ENCODE data around the gene CRIM1.

CRIM1 gene

GRCh38 chr2:36567711-36568408 lies 212.3 kb downstream of the CRIM1 start:
- DNase-seq (ENCODE audit: extremely low read depth in 1 of 2, low read depth in 1 of 2) = no peak

- no peak for DNase-seq (ENCODE audit: extremely low read depth in 1 of 2, low read depth in 1 of 2)
These were observed 213.1 kb downstream of the CRIM1 start for GRCh38 chr2:36568516-36569246.

- DNase-seq (ENCODE audit: extremely low read depth in 1 of 2, low read depth in 1 of 2) = no peak
These were observed 213.8 kb downstream of the CRIM1 start for GRCh38 chr2:36569267-36569856.

- no peak for DNase-seq (ENCODE audit: extremely low read depth in 1 of 2, low read depth in 1 of 2)
These were observed 214.8 kb downstream of the CRIM1 start for GRCh38 chr2:36570416-36570815.

- no peak for DNase-seq (ENCODE audit: extremely low read depth in 1 of 2, low read depth in 1 of 2)
These were observed 216.6 kb downstream of the CRIM1 start for GRCh38 chr2:36572054-36572718.

GRCh38 chr2:36572719-36573059 lies 217.1 kb downstream of the CRIM1 start:
- no peak for DNase-seq (ENCODE audit: extremely low read depth in 1 of 2, low read depth in 1 of 2)

- DNase-seq (ENCODE audit: extremely low read depth in 1 of 2, low read depth in 1 of 2) = no peak
These were observed 217.6 kb downstream of the CRIM1 start for GRCh38 chr2:36573165-36573564.

GRCh38 chr2:36574560-36574959 lies 219.0 kb downstream of the CRIM1 start:
- DNase-seq (ENCODE audit: extremely low read depth in 1 of 2, low read depth in 1 of 2) = no peak

- no peak for DNase-seq (ENCODE audit: extremely low read depth in 1 of 2, low read depth in 1 of 2)
These were observed 222.3 kb downstream of the CRIM1 start for GRCh38 chr2:36577884-36578283.

GRCh38 chr2:36578343-36579296 lies 223.0 kb downstream of the CRIM1 start:
- DNase-seq (ENCODE audit: extremely low read depth in 1 of 2, low read depth in 1 of 2) = no peak

GRCh38 chr2:36579297-36579664 lies 223.7 kb downstream of the CRIM1 start:
- DNase-seq (ENCODE audit: extremely low read depth in 1 of 2, low read depth in 1 of 2) = no peak

GRCh38 chr2:36582538-36582937 lies 227.0 kb downstream of the CRIM1 start:
- no peak for DNase-seq (ENCODE audit: extremely low read depth in 1 of 2, low read depth in 1 of 2)

GRCh38 chr2:36582951-36583350 lies 227.4 kb downstream of the CRIM1 start:
- no peak for DNase-seq (ENCODE audit: extremely low read depth in 1 of 2, low read depth in 1 of 2)

GRCh38 chr2:36584148-36584794 lies 228.7 kb downstream of the CRIM1 start:
- DNase-seq (ENCODE audit: extremely low read depth in 1 of 2, low read depth in 1 of 2) = no peak

GRCh38 chr2:36586672-36587071 lies 231.1 kb downstream of the CRIM1 start:
- no peak for DNase-seq (ENCODE audit: extremely low read depth in 1 of 2, low read depth in 1 of 2)

GRCh38 chr2:36587101-36587500 lies 231.5 kb downstream of the CRIM1 start:
- no peak for DNase-seq (ENCODE audit: extremely low read depth in 1 of 2, low read depth in 1 of 2)

GRCh38 chr2:36587556-36587955 lies 232.0 kb downstream of the CRIM1 start:
- no peak for DNase-seq (ENCODE audit: extremely low read depth in 1 of 2, low read depth in 1 of 2)

GRCh38 chr2:36589230-36589630 lies 233.7 kb downstream of the CRIM1 start:
- DNase-seq (ENCODE audit: extremely low read depth in 1 of 2, low read depth in 1 of 2) = no peak

GRCh38 chr2:36594849-36595248 lies 239.3 kb downstream of the CRIM1 start:
- no peak for DNase-seq (ENCODE audit: extremely low read depth in 1 of 2, low read depth in 1 of 2)

GRCh38 chr2:36596397-36596796 lies 240.8 kb downstream of the CRIM1 start:
- no peak for DNase-seq (ENCODE audit: extremely low read depth in 1 of 2, low read depth in 1 of 2)

All from stimulated activated CD8-positive, alpha-beta memory T cell treated with anti-CD3 and anti-CD28 coated beads, Interleukin-7, amount 100 ng/mL, for 48 hours (primary cell).